Right lung (tissue), 5 donors: ENCODE data around the gene PAK1. TPM values are rescaled to one million over a fixed set of nuclear protein-coding genes. Genes with fewer than 3 reads are reported as not detected.
A peak's percentile ranks its signal among the peaks of the same experiment; 100 is the strongest.

Source experiments
- DNase-seq, 2 donors: peaks; one replicate each; pipeline ENCODE4 v3.0.0-alpha.2; 2013
- polyA plus RNA-seq, 5 donors: library from polyadenylated mRNA; unstranded; fragments of 120-200 nt; gene quantifications; one replicate each; pipeline versions ENCODE4 v1.2.1 to v1.2.3, GENCODE V29; 2013; ENCODE audit warnings: inconsistent platforms in 1 of 5, low replicate concordance in 1 of 5; ENCODE audit not compliant: insufficient read length in 5 of 5, insufficient read depth in 1 of 5

PAK1 gene
- polyA plus RNA-seq, 5 donors: 45.9 to 66.2 (median 57.3) TPM

DNA sequence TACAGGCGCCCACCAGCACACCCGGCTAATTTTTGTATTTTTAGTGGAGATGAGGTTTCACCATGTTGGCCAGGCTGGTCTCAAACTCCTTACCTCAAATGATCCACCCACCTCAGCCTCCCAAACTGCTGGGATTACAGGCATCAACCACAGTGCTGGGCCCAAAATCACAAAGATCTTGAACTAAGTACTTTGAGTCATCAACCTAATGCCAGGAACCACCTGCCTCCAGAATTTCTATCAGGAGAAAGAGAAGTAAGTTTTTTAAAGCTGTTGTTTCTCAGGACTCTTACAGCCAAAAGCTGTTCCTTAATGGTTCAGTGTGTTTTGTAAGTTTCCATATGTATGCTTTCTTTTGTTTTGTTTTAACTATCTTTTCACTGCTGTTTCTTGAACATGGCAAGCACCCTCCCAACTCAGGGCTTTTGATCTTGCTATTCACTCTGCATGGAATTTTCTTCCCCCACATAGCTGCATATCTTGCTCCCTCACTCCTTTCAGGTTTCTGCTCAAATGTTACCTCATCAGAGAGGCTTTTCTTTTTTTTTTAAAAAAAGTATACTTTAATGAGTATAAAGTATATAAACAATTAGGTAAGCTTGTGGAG lies 6.0 kb upstream of the PAK1 start:
- no peak for DNase-seq

- DNase-seq: no peak
Measured at GRCh38 chr11:77475206-77475605, 1.3 kb upstream of the PAK1 start.

DNA sequence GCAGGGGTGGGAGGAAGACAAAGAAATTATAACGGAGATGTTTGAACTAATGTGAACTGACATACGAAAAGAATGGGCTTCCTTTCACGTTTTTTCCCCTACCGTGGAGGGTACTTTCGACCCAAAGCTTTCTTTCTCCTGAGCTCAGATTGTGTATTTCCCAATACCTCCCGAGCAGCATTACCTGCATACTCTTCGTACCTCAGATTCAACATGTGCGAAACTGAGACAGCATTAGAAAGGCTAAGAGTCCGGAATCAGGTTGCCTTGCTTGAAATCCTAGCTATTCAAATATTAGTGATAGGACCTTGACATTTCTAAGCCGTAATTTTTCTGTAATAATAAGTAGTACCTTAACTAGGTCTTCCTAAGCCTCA lies 778 bp upstream of the PAK1 start:
- no peak for DNase-seq

DNA sequence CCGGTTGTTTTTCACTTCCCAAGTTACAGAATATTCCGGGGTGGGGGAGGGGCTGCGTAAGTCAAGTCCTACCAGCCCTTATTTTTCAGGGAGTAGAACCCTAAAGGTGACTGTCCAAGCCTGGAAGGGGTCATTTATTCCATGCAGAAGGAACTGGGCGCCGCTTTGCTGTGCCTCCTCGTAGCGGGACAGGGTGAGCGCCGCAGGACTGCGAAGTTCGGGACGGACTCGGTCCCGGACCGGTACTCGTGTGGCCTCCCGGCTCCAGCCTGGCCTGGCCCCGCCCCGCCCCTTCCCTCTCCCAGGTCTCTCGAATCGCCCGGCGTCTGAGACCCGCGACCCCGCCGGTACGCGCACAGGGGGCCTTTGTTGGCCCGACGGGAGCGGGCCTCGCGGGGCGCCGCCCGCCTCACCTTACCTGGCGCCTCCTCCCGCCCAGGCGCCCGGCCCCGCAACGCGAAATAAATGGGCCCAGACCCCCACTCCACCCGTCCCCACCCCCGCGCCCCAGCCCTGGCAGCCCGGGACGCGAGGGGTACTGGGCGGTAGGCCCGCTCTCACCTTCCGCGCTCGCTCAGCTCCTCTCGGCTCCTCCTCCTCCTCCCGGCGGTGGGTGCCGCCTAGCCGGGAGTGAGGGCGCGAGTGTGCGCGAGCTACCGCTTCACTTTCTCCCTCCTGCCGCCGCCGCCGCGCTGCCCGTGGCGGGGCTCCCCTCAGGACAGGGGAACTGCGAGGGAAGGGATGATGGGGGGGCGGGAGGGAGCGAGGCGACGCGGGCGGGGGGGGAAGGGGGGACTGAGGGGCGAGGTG lies 698 bp downstream of the PAK1 start:
- peak; percentile 36 to 60 for DNase-seq

- peak in 1 of 2 donors; percentile 31 for DNase-seq
Measured at GRCh38 chr11:77471558-77472193, 2.2 kb downstream of the PAK1 start.

DNA sequence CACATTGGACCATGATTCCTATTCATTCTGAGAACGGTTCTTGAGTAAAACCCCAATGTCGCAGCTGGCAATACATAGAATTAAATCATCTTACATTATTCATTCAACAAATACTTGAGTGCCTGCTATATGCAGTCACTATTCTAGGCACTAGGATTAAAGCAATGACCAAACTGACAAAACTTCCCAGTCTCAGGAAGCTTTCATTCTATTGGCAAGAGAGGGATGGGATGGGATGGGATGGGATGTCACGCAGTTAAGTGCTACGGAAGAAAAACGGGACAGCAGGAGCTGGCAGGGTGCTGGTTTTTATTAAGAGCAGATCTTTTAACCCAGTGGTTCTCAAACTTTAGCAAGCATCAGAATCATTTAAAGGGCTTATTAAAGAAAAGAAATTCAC lies 2.9 kb downstream of the PAK1 start:
- DNase-seq: no peak

- no peak for DNase-seq
Measured at GRCh38 chr11:77470504-77470903, 3.4 kb downstream of the PAK1 start.

DNA sequence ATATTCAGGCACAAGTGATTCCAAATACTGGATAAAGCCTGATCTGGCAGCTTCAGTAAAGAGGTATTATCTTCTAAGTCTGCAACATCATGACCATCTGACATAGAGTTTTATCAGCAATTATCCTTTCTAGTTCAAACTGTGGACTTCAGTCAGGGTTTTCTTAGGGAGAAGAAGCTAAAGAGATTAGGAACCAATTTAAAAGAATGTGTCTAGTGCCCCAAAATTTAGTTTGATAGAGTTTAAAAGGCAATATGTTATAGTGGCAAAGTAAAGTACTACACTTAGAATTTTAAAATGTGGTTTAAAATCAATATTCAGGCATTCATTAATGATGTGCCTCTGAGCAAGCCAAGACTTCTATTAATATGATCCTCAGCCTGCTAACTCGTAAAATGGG lies 5.4 kb downstream of the PAK1 start:
- DNase-seq: no peak

DNA sequence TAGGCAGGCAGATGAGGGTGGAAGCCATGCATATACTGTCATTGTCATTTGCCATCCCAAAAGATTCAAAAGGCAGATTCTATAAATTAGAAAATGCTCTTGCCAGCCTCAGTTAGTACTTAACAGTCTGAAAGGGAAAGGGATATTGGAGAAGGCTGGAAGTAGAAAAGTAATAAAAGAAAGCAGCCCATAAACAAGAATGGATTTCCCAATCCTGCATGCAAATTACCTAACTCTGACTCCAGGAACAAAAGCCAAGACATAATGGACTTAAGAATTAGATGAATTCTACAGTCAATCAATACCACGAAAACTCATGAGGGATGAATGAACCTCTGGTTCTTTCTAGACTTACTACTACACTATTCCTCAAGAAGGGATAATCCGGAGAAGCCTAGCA lies 5.9 kb downstream of the PAK1 start:
- no peak for DNase-seq

GRCh38 chr11:77467233-77467632 lies 6.7 kb downstream of the PAK1 start:
- DNase-seq: no peak

DNA sequence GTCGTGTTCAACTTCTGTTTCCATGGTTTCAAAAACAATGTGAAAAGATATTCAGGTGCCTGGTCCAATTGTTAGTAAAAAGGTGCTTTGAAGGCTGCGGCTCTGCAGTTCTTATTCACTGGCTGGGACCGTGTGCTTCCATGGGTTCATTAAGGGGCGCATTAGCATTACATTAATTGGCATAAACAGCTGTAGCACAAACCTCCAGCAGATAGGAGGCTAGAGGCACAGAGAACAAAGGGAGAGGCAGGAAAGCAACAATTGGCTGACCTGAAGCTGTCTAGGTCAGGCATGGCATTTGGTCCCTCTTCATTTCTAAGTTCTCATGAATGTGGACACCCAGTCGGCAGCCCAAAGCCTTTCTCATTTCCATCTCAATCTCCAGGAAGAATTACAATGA lies 16.6 kb downstream of the PAK1 start:
- no peak for DNase-seq

DNA sequence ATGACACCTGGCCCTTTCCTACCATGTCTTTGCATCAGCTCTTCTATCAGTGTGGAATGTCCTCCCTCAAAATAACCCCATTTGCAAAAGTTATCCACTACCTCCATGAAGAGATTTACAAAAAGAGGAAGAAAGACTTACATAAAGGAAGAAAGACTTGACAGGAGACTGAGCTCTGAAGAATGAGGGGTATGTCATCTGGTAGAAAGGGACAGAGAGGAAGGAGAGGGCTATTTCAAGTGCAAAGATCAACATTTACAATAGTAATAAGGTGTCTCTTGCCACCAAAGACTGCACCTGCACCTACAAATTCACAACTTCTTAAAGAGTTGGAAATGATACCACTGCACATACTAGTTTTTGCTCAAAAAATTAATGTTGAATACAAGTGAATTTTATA lies 18.2 kb downstream of the PAK1 start:
- DNase-seq: no peak

DNA sequence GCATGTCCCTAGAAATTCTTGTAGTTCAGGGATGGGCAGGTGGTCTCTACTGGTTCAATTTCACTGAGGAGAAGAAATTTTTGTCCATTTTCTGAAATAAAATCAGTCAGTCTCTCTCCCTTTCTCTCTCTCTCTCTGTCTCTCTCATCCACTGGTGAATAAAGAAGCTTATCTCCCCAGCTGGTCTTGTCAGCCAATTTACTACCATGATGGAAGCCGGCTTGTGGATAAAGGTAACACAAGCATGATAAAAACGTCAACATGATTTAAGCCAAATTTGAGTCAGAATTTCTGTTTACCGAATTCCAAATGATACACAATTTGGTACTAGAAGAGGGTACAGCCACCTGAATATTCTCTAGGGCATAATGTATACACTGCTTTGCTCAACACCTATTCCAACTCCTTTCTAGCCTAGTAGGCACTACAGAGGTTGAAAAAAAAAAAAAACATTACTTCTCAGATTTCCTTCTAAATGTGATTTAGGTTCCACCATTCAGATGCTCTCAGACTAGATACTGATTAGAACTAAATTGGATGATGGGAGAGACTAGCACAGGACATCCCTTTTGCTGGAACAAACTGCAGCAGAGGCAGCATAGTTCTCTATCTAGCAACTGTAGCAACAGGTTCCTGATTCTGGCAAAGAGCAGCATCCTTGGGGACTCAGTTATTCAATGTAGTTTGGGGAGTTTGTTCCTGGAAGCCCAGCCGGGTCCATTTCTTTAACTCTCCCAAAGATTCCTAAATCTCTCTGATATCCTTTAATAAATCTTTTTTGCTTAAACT lies 18.8 kb downstream of the PAK1 start:
- DNase-seq: no peak

- DNase-seq: no peak
Measured at GRCh38 chr11:77450227-77450626, 23.7 kb downstream of the PAK1 start.

GRCh38 chr11:77449784-77450183 lies 24.1 kb downstream of the PAK1 start:
- no peak for DNase-seq

- no peak for DNase-seq
Measured at GRCh38 chr11:77449060-77449521, 24.8 kb downstream of the PAK1 start.

DNA sequence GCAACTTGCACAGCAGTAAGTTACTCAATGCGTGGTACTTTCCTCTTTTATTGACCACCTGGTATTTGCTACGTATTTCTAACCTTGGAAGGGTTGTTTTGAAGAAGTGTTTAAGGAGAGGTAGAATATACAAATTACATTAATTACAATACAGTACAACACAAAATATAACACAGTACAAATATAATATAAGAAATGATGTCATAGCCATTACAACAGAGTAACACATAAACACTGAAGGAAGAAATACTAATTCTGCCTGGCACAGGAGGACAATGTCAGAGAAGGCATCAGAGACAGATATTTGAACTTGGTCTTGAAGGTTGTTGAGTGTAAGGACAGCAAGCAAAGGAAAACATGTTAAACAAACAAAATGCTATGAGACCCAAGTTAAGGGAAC lies 25.6 kb downstream of the PAK1 start:
- no peak for DNase-seq

GRCh38 chr11:77446911-77447629 lies 26.8 kb downstream of the PAK1 start:
- DNase-seq: no peak

GRCh38 chr11:77444261-77444660 lies 29.6 kb downstream of the PAK1 start:
- no peak for DNase-seq

GRCh38 chr11:77442394-77443053 lies 31.4 kb downstream of the PAK1 start:
- DNase-seq: no peak

GRCh38 chr11:77441426-77441825 lies 32.5 kb downstream of the PAK1 start:
- DNase-seq: no peak
